ENCODE data around the gene NOS2.

NOS2 gene

DNA sequence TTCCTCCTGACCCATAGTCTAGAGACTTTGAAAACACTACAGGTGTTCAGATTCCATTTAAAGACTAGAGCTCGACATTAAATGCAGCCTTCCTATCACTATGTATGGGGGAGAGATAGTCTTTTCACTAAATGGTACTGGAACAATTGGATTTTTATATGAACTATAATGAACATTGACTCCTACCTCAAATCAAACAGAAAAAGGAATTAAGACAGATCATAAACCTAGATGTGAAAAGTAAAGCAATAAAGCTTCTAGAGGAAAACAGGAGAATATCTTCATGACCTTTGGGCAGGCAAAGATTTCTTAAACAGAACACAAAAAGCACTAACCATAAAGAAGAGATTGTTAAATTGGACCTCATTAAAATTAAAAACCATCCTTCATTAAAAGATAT, 18.8 kb upstream of the NOS2 start:
- in situ Hi-C loops (cut with MboI; ENCODE audit: low sequenced_read_pairs) = no loop called here

DNA sequence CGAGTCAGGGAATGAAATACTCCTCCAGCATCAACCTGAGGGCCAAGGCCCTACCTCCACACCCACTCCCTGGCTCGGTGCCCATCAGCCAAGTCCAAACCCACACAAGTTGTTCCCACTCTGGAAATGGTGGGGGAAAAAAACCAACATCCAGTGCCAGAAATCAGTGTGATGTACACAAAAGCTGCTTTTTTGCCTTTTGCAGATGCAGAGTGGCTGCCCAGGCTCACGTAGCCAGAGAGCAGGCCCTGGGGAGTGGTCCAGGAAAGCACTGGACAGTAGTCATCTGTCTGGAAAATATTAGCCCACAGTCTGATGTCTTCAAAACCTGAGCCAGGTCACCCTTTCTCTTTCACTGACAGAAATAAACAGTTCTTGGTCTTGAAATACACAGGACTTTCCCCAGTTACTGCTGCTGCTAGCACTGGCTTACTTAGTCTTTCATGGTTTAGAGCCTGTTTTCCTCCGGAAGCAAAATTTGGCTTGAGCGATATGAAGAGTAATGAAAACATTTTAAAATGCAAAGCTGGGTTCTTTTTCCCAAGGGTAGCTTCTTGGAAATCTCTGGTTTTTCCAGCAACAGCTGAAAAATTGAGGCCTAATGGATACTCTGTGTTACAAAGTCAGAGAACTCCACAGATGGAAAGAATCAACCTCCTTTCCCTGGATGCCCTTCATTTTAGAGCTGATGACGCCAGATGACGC, 18.2 kb upstream of the NOS2 start:
- in situ Hi-C loops (cut with MboI; ENCODE audit: low sequenced_read_pairs) = no loop called here

DNA sequence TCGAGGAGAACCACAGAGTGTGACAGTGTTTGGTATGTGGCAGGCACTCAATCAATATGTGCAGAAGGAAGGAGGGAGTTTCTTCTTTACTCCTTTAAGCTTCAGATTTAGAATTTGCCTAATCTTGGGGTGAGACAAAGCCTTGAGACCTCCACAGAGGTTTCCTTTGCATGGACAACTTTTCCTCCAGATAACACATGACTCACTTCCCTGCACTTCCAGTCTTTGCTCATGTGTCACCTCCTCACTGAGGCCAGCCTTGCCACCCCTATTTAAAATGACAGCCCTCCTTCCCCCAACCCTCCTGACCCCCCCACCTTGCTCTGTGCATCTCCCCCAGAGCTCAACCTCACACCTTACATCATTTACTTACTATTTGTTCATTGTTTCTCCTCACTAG, 17.4 kb upstream of the NOS2 start:
- in situ Hi-C loops (cut with MboI; ENCODE audit: low sequenced_read_pairs) = no loop called here

DNA sequence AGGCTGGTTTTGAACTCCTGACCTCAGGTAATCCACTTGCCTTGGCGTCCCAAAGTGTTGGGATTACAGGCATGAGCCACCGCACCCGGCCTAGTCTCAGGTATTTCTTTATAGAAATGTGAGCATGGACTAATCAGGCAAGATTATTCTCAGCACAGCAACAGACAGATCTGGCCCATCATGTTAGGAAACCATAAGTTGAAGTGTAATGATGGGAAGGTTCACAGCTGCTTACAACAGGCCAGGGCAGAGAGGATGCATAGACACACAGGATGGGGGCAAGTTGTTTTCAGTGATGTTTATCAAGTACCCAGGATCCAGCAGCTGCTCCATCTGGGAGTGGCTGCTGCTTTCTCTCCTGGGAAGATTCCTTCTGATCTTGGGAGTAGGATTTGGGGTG, 16.6 kb upstream of the NOS2 start:
- in situ Hi-C loops (cut with MboI; ENCODE audit: low sequenced_read_pairs) = no loop called here

DNA sequence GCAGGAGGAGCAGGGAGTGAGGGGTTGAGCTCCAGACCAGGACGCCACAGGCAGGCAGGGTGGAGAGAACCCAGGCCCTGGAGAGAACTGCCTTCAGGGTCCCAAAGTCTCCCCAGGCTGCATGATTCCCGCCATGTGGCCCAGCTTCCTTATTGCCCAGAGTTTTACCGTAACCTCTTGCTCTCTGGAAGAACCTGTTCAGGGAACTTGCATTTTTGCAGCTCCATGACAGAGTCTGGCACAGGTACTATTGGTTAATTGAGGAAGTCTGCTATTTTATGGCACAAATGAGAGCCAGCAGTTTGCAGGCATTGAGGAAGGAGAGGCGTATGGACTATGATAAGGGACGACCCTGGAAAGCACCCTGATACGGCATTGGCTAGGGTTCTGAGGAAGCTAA, 11.6 kb upstream of the NOS2 start:
- in situ Hi-C loops (cut with MboI; ENCODE audit: low sequenced_read_pairs) = no loop called here

DNA sequence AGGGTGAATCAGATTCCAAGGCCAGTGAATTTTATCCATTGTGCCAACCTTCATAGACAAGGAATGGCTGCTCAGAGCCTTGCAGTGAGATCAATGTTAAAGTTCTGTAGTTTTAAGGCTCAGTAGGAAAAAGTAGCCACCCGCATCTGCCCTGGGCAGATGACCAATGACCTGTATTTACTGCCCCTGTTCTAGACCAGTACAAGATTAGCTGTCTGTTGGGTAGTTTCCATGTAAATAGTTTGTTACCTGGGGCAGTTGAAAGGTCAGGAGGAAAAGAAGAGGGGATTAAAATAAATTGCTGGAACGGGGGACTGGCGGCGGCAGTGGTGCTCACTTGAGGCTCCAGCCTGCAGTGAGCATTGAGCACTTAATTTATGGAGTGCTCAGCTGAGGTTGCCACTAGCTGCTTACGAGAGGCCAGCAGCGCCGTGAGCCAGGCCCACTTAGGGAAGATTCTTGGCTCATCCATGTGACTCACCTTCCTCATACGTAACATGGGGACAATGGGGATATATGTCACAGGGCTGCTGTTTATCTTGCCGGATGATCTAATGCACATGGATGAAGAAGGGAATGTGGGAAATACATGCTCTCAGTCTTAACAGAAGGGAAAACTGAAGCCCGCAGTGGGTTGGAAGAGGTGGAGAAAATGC, 10.7 kb upstream of the NOS2 start:
- in situ Hi-C loops (cut with MboI; ENCODE audit: low sequenced_read_pairs) = no loop called here

DNA sequence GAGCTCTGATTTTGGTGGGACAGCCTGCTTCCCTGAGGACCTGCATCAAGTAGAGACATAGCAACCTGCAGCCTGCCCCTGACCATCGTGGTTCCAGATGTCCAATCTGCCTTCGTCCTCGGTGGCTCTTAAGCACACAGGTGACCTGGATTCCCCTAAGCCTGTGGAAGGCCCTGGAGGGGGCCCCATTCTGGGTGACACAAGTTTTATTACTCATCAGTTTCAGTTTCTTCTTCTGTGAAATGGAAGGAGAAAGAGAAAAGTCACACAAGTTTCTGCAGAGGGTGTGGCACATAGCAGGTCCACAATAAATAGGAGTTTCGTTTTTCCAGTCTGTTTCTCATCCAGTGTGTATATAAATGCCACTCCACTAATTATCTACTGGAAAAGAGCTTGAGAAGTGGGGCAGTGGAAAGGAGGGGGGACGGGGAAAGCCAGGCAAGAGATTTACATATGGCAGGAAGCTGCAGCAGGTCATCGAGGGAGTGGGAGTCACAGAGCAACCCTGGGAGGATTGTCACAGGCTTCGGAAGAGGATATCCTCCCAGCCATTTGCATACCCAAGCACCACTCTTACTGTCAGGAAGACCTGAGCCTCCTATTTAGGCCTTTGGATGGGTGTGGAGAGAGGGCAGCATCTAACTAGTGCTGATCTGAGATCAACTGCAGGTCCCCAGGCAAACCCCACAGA, 10.0 kb upstream of the NOS2 start:
- in situ Hi-C loops (cut with MboI; ENCODE audit: low sequenced_read_pairs) = no loop called here

DNA sequence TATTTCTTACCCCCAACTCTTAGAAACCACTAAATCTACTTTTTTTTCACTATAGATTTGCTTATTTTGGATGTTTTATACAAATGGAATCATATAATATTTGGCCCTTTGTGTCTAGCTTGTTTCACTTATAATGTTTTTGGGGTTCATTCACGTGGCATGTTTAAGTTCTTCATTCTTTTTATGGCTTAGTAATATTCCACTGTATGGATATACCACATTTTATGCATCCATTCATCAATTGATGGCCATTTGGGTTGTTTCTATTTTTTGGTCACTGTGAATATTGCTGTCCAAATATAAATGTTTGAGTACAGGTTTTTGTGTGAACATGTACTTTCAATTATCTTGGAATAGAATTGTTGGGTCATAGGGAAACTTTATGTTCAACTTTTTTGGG, 9.2 kb upstream of the NOS2 start:
- in situ Hi-C loops (cut with MboI; ENCODE audit: low sequenced_read_pairs) = no loop called here

DNA sequence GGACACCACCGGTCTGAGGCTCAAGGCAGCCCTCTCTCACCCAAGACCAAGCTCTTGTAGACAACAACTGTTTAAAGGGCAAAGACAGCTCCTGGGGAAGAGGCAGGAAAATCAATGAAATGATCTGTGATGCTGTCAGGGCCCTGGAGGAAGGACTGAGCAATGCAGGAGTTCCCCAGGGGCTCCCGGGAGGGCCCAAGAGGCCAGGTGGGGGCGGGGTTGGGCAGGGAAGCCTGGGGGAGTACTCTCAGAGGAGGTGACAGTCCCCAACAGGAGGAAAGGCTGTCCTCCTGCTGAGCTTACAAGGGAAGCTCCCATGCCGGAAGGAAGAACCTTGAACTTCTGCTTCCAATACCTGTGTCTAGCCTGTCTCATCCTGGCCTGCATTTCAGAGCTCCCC, 8.3 kb upstream of the NOS2 start:
- in situ Hi-C loops (cut with MboI; ENCODE audit: low sequenced_read_pairs) = no loop called here

DNA sequence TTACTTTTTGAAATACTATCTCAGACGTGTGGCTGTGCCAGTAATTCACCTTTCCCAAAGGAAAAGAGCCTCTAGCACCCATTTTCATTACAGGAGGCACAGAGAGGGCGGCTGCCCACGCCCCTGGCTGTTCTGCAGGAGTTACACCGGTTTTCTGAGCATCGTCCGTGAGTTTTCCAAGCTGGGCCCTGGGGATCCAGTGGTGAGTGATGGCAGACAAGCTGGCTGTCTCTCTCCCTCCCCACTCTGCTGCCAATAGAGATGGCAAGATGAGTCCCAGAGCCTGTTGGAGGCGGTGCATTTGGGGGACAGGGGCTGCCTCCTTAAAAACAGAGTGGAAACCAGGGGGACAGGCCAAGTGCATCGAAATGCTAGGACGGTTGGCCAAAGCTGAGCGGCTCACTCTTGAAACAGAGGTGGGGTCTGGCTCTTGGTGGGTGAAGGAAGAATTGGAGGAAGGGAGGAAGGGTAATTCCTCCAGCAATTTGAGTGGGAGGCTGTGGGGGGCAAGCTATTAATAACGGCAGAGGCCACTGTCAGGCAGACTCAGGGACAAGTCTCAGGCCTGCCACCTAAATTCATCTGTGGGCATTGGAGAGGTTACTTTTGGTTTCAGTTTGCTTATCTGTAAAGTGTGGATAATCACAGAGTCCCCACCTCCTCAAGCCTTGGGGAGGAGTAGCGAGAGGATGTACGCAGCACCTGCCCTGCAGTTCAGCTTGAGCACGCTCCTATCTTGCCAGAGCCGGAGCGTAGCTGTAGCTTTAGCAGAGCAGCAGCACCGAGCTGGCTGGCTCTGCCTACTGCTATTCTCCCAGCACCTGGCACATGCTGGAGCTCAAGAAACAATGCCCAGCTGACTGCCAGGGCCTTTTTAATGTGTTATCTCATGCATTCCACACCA, 7.5 kb upstream of the NOS2 start:
- in situ Hi-C loops (cut with MboI; ENCODE audit: low sequenced_read_pairs) = no loop called here

DNA sequence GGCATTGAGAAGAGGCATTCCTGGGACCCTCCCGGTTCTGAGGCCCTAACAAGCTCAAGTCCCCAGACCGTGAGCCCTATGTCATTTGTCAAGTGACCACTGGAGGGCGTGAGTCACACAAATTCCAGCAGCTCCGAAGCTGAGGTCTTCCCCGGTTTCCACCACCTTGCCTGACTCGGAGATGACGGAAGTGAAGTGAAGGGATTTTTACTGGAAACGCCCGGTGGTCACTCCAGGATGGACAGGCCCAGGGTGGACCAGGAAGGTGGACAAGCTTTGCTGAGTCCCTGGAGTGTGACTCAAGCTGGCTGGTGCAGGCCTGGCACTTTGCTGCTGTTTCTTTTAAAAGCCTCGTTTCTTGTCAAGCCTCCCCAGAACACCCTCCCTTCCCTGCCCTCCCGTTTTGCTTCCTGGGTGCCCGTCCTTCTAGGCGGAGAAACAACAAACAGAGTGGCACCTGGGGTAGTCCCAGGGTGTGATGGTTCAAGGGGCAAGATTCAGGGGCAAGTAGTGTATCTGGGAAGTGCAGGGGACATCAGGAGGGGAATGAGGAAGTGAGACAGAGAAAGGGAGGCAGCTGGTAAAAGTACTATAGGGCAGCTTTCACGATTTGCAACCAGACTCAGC, 5.3 kb upstream of the NOS2 start:
- in situ Hi-C loops (cut with MboI; ENCODE audit: low sequenced_read_pairs) = no loop called here

DNA sequence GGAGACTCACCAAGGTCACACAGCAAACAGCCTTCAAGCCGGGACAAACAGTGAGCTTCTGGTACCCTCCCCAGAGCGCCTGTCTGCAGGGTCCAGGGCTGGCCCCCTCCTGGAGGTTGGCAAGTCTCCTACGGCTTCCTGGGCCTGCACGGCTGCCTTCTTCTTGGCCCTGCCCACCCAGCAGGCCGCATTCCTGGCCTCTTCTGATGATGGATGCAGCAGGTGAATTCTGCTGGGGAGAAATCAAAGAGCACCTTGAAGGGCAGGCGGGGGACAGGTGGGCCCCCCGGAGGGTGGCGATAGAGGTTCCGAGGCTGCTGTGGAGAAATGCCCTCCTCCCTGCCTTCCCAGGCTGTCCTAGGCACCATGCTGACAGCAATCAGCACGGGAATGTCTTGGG, 3.8 kb upstream of the NOS2 start:
- in situ Hi-C loops (cut with MboI; ENCODE audit: low sequenced_read_pairs) = no loop called here

DNA sequence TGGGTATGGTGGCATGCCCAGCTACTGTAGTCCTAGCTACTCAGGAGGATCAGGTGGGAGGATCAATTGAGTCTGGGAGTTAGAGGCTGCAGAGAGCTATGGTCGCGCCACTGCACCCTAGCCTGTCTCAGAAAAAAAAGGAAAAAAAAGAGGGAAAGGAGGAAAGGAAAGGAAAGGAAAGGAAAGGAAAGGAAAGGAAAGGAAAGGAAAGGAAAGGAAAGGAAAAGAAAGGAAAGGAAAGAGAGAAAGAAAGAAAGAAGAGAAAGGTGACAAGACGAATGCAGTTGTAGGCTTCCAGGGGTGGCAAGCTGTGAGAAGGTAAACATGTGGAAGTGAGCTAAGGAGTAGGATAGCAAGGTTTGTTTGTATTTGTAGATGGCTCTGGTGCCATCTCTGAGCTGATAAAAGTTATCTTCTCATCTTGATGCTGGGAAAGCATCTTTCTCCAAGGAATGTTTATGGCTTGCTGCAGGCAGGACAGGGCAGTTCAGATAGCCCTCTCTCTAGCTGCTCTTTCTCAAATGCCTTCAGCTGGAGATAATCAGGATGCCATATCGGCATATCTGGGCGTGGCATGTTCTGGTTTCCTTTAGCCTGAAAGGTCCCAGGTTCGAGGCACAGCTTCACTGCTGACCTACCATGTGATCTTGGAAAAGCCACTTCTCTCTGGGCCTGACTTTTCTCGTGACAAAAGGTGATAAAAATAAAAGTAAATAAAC, 2.8 kb upstream of the NOS2 start:
- in situ Hi-C loops (cut with MboI; ENCODE audit: low sequenced_read_pairs) = no loop called here

DNA sequence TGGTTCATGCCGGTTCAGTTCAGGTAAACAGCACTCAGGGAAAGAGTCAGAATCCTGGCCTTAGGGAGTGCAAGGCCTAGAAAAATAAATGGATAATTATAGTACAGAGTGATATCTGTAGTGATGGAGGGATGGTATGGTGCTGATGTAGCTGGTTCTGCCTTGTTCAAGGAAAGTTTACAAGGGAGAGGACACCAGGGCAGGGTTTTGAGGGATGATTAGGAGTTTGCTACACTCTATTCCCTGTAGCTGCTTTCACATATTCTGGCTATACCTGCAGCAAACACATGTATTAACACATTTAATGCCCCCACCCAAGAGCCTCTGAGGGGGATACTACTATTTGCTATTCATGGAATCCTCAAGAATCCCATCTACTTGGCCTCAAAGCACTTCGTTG, 1.7 kb upstream of the NOS2 start:
- in situ Hi-C loops (cut with MboI; ENCODE audit: low sequenced_read_pairs) = no loop called here

DNA sequence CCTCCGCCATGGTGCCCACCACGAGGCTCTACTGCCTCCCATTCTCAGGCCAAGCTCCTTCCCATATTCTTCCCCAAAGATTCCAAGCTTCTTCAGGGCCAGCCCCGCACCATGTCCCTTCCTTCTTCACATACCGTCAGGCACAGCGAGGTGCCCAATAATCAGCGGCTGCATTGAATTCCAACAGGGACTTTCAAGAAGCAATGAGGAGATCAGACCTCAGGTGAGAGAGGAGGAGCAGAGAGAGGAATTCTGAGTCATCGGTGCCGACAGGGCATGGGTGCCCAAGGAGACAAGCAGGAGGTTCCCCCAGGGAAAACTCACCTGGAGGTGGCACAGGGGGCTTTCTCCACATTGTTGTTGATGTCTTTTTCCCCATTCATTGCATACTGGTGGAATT, 2.0 kb downstream of the NOS2 start:
- in situ Hi-C loops (cut with MboI; ENCODE audit: low sequenced_read_pairs) = no loop called here

DNA sequence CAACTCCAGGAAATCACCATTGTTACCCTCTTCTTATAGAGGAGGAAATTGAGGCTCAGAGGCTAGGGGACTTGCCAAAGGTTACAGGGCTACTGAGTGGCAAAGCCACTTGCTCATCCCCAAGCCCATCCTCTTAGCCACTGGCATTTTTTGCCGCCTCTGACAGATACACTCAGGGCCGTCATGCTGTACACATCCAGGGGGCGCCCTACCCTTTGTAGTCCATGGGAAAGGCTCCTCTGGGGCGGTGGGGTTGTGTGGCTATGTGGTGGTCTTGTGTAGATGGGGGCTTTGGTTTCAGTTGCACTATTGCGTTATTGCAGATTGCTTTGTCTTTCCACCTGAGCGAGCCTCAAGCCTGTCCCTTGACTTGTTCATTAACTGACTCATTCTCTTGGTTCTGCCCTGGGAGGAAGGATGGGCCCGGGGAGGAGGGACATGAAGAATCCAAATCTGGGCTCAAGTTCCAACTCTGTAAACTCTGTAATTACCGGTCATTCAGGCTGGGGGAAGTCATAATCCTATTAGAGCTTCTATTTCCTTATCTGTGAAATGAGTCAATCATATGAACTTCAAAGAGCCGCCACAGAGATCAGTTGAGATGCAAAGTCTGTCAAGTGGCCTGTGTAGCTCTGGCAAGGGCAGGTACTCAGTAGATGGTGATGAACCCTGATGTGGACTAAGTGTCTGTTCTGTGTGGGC, 2.8 kb downstream of the NOS2 start:
- in situ Hi-C loops (cut with MboI; ENCODE audit: low sequenced_read_pairs) = no loop called here

DNA sequence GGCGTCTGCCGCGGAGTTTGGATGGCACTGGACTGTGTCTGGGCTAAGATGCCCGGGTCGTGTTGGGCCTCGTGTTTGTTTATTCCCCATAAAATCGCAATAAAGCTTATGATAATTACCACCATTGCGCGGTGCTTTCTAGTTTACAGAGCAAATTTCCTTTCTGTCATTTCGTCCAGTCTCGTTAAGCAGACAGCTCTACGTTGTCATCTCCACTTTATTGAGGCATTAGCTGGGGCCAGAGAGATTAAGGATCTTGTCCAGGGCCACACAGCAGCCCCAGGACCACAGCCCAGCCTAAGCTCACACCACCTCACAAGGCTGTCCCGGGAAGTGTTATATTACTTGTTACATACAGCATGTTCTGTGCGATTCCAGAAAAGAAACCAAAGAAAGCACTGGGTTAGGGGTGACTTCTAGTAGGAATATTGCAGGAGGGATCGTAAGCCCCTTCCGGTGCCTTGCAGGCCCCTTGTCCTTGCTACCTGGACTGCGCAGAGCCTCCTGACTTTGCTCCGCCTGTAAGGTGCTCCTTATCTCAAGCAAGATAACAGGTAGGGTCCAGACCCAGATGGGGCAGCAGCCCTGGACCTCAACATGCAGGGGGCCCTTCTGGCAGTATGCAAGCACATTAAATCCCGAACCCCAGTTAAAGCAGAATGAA, 6.3 kb downstream of the NOS2 start:
- in situ Hi-C loops (cut with MboI; ENCODE audit: low sequenced_read_pairs) = no loop called here

DNA sequence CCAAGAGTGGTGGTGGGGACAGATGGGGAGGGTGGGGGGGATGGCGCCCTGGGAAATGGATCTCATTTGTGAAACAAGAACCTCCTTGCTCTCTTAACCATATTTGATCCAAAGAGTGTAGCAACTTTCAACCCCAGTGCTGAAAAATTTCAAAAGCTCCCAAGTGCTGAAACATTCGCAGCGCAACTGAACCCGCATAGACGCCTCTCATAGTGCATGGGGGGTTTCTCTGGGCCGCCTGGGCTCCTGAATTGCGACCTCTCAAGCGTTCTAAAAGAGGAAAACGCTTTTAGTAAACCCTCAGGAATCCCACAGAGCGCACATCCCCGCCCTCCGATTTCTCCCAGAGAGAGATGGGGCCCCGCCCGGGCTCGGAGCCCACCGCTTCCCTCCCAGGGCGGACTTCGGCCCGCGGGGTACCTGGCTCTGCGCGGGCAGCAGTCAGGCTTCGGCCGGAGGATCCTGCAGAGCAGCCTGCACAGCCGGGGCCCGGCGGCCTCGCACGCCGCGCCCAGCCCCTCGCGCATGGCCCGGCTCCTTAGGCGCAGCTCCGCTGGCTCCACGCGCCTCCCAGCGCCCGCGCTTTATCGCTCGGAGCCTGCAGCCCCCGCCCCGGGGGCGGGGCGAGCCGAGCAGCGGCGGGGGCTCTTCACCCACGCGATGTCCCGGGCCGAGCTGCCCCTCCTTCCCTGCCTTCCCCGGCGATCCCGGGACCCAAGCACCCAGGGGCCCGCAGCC, 7.0 kb downstream of the NOS2 start:
- in situ Hi-C loops (cut with MboI; ENCODE audit: low sequenced_read_pairs) = no loop called here
